NCI-H82 treated with DMSO at 0.1 percent for 48 hours (cell line): ENCODE measurements around the gene PDE4D.

Experiments
- DNase-seq: peaks from one replicate; lab custom pipeline; 2025; ENCODE audit not compliant: unreplicated experiment; lab: John Stamatoyannopoulos, UW

PDE4D gene

GRCh38 chr5:59099270-59099994 lies 794.1 kb downstream of the PDE4D start:
- DNase-seq = no peak

GRCh38 chr5:59098743-59099142 lies 794.8 kb downstream of the PDE4D start:
- DNase-seq = no peak

- peak; percentile 90 for DNase-seq
Measured at GRCh38 chr5:59097712-59098111, 795.8 kb downstream of the PDE4D start.

GRCh38 chr5:59097116-59097515 lies 796.4 kb downstream of the PDE4D start:
- no peak for DNase-seq

GRCh38 chr5:59095480-59095879 lies 798.0 kb downstream of the PDE4D start:
- DNase-seq = no peak

- no peak for DNase-seq
Measured at GRCh38 chr5:59094864-59095263, 798.7 kb downstream of the PDE4D start.

GRCh38 chr5:59093329-59093728 lies 800.2 kb downstream of the PDE4D start:
- no peak for DNase-seq

- DNase-seq = no peak
Measured at GRCh38 chr5:59092758-59093157, 800.8 kb downstream of the PDE4D start.

- DNase-seq = no peak
Measured at GRCh38 chr5:59091965-59092364, 801.6 kb downstream of the PDE4D start.

- no peak for DNase-seq
Measured at GRCh38 chr5:59090323-59090722, 803.2 kb downstream of the PDE4D start.

GRCh38 chr5:59089767-59090166 lies 803.8 kb downstream of the PDE4D start:
- no peak for DNase-seq

GRCh38 chr5:59088546-59088945 lies 805.0 kb downstream of the PDE4D start:
- DNase-seq = no peak

GRCh38 chr5:59086024-59086423 lies 807.5 kb downstream of the PDE4D start:
- no peak for DNase-seq

- peak; percentile 90 for DNase-seq
Measured at GRCh38 chr5:59081693-59082092, 811.8 kb downstream of the PDE4D start.

GRCh38 chr5:59079622-59080620 lies 813.6 kb downstream of the PDE4D start:
- DNase-seq = no peak

GRCh38 chr5:59071755-59072549 lies 821.6 kb downstream of the PDE4D start:
- no peak for DNase-seq

GRCh38 chr5:59069438-59070079 lies 824.0 kb downstream of the PDE4D start:
- DNase-seq = no peak

GRCh38 chr5:59067956-59068656 lies 825.4 kb downstream of the PDE4D start:
- DNase-seq = no peak

- no peak for DNase-seq
Measured at GRCh38 chr5:59066367-59067163, 827.0 kb downstream of the PDE4D start.
